ENCODE measurements around the gene LRRC23.

- TF ChIP-seq EZH2 (IDR thresholded peaks at IDR 0.05; ENCODE audit: insufficient read depth, poor library complexity, severe bottlenecking) (no peak), EZH2phosphoT487 (IDR thresholded peaks at IDR 0.05; ENCODE audit: insufficient read depth, low read depth) (no peak)
Measured at GRCh38 chr12:6943389-6943721, 38.7 kb downstream of the LRRC23 start.

All from GM23248 (cell line).